Fibroblast of lung (primary cell): ENCODE data around the gene INHBB.

ENCODE experiments used
- EZH2 ChIP-seq: IDR thresholded peaks from 2 replicates; pipeline ENCODE4 v1.5.1; 2012; ENCODE audit warnings: low read length, control low read depth, mild to moderate bottlenecking; ENCODE audit errors: missing control alignments
- TF ChIP-seq, protein P1 (sequence below), 2 donors: IDR thresholded peaks in 1 of 2; conservative IDR thresholded peaks in 1 of 2; 1 replicate in 1 of 2; 2 replicates in 1 of 2; pipeline ENCODE4 v1.5.1; 2011 to 2012; ENCODE audit warnings: low read length in 2 of 2, control low read depth in 1 of 2, inconsistent platforms in 1 of 2, low read depth in 1 of 2, mild to moderate bottlenecking in 1 of 2

GRCh38 chr2:120347396-120348060, 1.6 kb downstream of the INHBB start:
- TF ChIP-seq, protein P1, sequence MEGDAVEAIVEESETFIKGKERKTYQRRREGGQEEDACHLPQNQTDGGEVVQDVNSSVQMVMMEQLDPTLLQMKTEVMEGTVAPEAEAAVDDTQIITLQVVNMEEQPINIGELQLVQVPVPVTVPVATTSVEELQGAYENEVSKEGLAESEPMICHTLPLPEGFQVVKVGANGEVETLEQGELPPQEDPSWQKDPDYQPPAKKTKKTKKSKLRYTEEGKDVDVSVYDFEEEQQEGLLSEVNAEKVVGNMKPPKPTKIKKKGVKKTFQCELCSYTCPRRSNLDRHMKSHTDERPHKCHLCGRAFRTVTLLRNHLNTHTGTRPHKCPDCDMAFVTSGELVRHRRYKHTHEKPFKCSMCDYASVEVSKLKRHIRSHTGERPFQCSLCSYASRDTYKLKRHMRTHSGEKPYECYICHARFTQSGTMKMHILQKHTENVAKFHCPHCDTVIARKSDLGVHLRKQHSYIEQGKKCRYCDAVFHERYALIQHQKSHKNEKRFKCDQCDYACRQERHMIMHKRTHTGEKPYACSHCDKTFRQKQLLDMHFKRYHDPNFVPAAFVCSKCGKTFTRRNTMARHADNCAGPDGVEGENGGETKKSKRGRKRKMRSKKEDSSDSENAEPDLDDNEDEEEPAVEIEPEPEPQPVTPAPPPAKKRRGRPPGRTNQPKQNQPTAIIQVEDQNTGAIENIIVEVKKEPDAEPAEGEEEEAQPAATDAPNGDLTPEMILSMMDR (conservative IDR thresholded peaks at IDR 0.05 in 1 of 2, IDR thresholded peaks at IDR 0.05 in 1 of 2; ENCODE audit: low read depth in 1 of 2, low read length in 2 of 2): no peak
- TF ChIP-seq EZH2: no peak
